NOMO-1 (cell line): ENCODE measurements around the gene SAMD14.

Experiments
- DNase-seq, 2 experiments: peaks; one replicate each; lab custom pipeline; 2025; ENCODE audit not compliant: unreplicated experiment in 2 of 2; lab: John Stamatoyannopoulos, UW

SAMD14 gene

GRCh38 chr17:50165466-50165865 is 35.5 kb upstream of the SAMD14 start:
- DNase-seq, result no peak

- DNase-seq, result no peak
Observed at GRCh38 chr17:50165066-50165465, 35.1 kb upstream of the SAMD14 start.

GRCh38 chr17:50164697-50164988 is 34.7 kb upstream of the SAMD14 start:
- no peak for DNase-seq

- peak; percentile 17 to 24 for DNase-seq
Observed at GRCh38 chr17:50163843-50164696, 34.1 kb upstream of the SAMD14 start.

GRCh38 chr17:50162466-50163254 is 32.7 kb upstream of the SAMD14 start:
- DNase-seq, result no peak

GRCh38 chr17:50161911-50162288 is 31.9 kb upstream of the SAMD14 start:
- DNase-seq, result no peak

GRCh38 chr17:50161023-50161910 is 31.3 kb upstream of the SAMD14 start:
- DNase-seq, result peak; percentile 82 to 97

- no peak for DNase-seq
Observed at GRCh38 chr17:50157891-50158290, 27.9 kb upstream of the SAMD14 start.

GRCh38 chr17:50155115-50155819 is 25.3 kb upstream of the SAMD14 start:
- DNase-seq, result peak; percentile 34 to 43

GRCh38 chr17:50154604-50155003 is 24.6 kb upstream of the SAMD14 start:
- DNase-seq, result no peak

GRCh38 chr17:50153650-50154575 is 24.0 kb upstream of the SAMD14 start:
- DNase-seq, result no peak

GRCh38 chr17:50152736-50153135 is 22.8 kb upstream of the SAMD14 start:
- no peak for DNase-seq

- peak; percentile 68 to 73 for DNase-seq
Observed at GRCh38 chr17:50151937-50152547, 22.1 kb upstream of the SAMD14 start.

- DNase-seq, result peak; percentile 86 to 94
Observed at GRCh38 chr17:50151041-50151936, 21.3 kb upstream of the SAMD14 start.

GRCh38 chr17:50150354-50151040 is 20.5 kb upstream of the SAMD14 start, which contains the start of gene PPP1R9B:
TSS of gene PPP1R9B (minus strand) at chr17:50150677. CDS start at chr17:50150513, 164 bp downstream.
- DNase-seq, result no peak

GRCh38 chr17:50149417-50150353 is 19.7 kb upstream of the SAMD14 start:
- DNase-seq, result peak; percentile 47 to 51
